GM19397 (cell line): ENCODE results near the gene NHSL1.

Experiments
- ATAC-seq: cut with Tn5 transposase; IDR thresholded peaks from one replicate; pipeline ENCODE4 v1.9.1; 2021; ENCODE audit warnings: mild to moderate bottlenecking, moderate library complexity; ENCODE audit not compliant: unreplicated experiment

NHSL1 gene

GRCh38 chr6:138468320-138469015 lies 30.8 kb downstream of the NHSL1 start:
- no peak for ATAC-seq

GRCh38 chr6:138467901-138468300 lies 31.4 kb downstream of the NHSL1 start:
- no peak for ATAC-seq

DNA sequence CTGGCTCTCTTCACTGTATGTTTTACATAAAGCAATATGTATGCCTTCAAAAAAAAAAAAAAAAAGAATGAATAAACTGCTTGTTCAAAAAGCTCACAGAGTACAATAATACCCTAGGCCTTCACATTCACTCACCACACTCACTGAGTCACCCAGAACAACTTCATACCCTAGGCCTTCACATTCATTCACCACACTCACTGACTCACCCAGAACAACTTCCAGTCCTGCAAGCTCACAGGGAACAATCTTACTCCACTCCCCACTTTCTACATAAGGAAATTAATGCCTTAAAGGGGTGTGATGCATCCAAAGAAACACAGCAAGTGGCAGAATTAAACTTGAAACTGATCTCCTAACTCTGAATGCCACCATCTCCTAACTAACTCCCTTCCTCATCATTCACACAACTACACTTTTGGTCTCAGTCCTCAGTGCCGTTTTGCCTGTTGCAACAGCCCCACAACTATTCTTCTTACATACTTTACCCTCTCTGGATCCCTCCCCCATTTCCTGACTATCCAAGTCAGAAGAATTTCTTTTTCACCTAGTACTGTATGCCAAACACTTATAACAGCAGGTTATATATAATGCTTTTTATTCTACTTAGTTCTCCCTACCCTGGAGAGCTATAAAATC lies 34.2 kb downstream of the NHSL1 start:
- ATAC-seq: no peak

GRCh38 chr6:138464085-138464484 lies 35.2 kb downstream of the NHSL1 start:
- ATAC-seq: no peak

DNA sequence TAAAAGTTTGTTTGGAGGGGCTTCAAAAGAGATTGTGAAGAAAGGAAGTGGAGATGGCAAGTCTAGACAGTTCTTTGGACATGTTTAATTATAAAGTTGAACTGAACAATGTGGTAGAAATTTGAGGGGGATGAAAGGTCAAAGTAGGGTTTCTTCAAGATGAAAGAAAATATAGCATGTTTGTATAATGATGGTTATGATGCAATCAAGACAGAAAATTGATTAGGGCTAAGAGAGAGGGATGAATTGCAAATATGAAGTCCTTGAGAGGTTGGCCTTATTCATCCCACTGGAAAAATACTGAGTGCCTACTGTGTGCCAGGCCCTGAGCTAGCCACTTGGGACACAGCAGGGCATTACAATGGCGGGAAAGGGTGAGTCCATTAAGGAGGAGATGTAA lies 37.6 kb downstream of the NHSL1 start:
- ATAC-seq: no peak

DNA sequence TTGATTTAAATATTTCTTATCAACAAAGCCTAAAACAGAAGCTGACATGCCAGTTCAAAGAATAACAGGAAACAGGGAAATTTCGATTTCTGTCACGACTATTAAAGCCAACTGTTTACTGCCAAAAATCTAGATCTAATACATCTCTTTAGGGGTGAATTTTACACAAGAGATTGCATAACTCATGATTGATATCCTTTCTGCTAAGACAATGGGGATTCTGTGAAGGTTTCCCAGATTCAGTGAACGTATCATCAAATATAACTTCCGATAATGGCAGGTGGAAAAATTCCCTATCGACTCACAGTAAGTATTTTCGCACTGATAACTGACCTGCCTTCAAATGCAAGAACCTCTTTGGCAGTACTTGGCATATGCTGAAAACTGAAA lies 42.9 kb downstream of the NHSL1 start:
- no peak for ATAC-seq

- peak; percentile 97 for ATAC-seq
Observed at GRCh38 chr6:138455746-138456400, 43.4 kb downstream of the NHSL1 start.

DNA sequence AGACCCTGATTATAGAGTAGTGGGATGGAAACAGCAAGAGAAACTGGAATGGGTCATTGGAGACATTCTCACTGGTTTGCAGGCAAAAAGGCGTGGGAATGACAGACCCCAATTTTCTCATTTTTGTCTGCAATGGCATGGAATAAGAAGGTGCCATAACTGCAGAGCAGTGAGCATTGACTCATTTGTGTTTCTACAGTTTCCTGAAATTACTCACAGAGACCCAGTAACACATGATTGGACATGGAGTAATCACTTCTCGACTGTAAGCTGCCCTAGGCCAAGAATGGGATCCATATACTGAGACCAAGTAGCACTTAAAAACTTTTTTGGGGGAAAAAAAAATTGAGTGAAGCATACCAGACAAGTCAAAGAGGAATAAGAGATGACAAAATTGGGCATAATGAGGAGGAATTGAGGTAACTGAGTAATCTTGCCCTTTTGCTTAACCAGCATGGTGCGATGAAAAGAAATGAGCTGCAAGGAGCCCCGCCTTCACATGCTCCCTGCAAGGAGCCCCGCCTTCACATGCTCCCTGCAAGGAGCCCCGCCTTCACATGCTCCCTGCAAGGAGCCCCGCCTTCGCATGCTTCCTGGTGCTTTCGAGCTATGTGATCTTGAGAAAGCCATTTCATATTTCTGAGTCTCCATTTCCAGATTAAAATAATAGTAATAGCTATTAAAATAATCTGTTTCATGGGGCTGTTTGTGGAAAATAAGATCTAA lies 44.1 kb downstream of the NHSL1 start:
- no peak for ATAC-seq

DNA sequence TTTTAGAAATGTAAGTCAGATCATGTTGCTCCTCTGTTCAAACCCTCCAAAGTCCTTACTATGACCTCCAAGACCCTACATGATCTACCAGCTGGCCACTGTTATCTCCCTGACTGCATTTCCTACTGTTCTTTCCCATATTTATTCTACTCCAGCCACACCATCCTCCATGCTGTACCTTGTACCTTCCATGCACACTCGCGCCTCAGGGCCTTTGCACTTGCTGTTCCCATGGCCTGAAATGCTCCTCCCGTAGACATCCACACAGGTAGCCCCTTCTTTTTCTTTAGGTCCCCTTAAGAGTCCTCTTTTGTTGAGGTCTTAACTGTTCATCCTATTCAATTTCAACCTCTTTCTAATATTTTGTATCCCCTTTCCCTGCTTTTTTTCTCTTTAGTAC lies 48.3 kb downstream of the NHSL1 start:
- ATAC-seq: no peak

- ATAC-seq: no peak
Observed at GRCh38 chr6:138450445-138450844, 48.8 kb downstream of the NHSL1 start.

- ATAC-seq: no peak
Observed at GRCh38 chr6:138446821-138447220, 52.5 kb downstream of the NHSL1 start.

DNA sequence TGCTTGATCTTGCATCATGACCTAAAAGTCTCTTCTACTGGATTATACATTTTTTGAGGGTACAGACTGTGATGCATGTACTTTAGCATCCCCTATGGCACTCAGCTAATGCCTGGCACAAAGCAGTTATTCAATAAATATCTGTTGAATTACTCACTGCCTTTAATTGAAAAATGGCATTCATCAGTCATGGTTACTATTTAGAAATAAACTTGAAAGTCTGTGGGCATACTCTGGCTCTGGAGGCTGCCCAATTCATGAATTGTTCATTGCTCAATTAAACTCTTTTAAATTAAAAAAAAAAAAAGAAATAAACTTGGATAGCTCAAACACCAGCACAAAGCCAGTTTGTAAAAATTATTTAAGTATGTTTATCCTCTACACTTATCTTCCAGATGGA lies 55.3 kb downstream of the NHSL1 start:
- no peak for ATAC-seq

GRCh38 chr6:138442663-138443062 lies 56.6 kb downstream of the NHSL1 start:
- no peak for ATAC-seq

DNA sequence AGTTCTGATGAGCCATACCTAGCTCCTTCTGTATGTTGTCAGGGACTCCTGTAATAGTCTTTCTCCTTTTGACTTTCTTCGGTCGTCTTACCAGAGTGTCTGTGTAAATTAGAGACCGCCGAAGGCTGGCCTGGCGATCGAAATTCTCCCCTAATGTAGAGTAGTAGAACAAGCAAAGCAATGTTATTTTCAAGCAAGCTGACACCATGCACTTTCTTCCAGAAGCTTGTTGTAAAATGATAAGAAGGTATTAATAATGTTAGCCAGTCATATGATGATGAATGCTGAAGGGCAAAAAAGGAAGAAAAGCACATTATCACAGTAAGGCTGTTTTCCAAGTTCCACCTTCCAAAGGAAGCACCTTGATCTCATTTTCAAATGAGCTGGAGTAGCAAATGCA lies 57.3 kb downstream of the NHSL1 start:
- ATAC-seq: no peak

DNA sequence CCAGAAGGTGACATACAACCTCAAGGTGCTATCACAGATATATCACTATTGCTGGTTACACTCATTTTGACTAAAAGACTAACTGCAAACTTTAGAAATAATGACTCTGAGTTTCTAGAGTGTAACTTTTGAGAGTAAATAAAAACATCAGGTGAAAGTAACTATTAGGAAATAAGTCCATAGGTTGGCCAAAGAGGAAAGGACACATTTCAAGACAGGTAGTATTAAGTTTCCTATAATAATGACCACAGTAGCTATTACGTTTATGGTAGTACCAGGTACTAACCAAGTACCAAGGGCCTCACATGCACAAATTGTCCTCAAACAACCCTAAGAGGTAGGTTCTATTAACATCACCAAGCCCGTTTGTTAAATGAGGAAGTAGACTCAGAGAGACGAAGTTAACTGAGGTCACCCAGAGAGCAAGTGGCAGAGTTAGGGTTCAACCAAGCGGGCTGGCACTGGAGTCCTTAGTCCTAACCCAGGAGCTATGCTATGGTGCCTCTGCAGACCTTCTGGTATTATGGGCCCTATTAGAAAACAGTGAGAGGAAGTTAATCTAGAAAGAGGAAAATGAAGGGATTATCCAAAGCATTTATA lies 58.4 kb downstream of the NHSL1 start:
- ATAC-seq: no peak

DNA sequence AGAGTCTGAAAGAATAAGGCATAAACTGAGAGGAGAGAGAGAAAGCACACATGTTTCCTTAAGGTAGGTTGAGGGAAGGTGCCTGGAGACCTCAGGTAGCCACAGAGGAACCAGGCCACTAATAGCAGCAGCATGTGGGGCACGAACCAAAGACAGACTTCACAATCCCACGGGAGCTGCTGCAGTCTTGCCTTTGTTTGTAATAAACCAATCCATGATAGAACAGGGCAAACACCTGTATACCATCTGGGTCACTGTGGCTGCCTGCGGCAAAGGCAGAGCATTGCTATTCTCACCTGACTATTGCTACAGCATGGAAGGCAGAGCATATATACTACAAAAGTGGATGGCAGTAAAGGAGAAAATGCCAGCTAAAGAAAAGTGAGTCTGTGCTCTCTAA lies 59.0 kb downstream of the NHSL1 start:
- no peak for ATAC-seq

- no peak for ATAC-seq
Observed at GRCh38 chr6:138439546-138439945, 59.7 kb downstream of the NHSL1 start.

- no peak for ATAC-seq
Observed at GRCh38 chr6:138434925-138435324, 64.4 kb downstream of the NHSL1 start.

- no peak for ATAC-seq
Observed at GRCh38 chr6:138434096-138434495, 65.2 kb downstream of the NHSL1 start.

DNA sequence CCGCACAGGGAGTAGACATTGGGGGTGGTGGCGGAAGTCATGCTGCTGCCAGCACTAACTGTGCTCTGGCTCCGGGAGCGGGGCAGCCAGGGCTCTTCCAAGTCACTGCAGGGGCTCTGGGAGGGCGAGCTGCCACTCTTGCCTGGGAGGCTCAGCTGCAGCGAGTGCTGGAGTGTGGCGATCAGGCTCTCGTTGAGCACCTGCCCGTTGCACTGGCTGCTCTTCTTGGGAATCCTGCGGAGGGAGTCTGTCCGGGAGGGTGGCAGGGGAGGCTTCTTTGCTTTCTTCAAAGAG lies 67.3 kb downstream of the NHSL1 start:
- ATAC-seq: no peak

DNA sequence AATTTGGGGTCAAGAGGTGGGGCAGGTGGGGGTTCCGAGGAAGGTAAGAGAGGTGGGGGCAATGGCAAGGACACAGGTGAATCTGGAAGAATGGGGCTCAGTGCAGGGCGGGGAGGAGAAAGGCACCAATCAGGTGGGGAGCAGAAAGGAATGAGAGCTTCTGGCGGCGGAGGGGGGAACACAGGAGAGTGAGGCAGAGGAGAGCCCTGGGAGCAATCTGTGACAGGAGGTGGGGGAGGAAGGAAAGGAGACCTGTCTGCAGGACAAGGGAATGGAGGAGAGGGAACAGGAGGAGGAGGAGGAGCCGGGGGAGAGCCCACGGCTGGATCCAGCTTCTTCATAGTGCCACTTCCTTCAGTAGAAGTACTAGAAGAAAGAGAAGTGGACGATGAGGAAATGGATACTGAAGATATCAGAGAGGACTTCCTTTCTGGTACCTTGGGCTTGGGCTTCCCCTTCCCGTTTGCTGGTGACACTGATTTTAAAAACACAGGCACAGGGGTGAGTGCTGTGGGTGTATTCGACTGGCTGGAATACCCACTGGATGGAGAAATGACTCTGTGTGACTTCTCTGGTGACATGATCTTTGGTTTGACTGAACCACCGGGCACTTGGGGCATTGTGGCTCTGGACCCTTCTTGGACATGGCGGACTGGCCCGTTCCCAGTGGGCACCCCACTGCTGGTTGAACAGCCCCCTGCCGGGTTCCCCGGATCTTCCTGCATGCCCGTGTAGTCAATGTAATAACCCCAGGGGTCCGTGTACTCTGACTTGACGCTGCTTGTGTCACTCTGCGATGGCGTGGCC lies 67.8 kb downstream of the NHSL1 start:
- no peak for ATAC-seq
